Heart right ventricle (tissue), 16 donors: ENCODE measurements around the gene HNRNPA1. TPM values are rescaled to one million over a fixed set of nuclear protein-coding genes. Genes with fewer than 3 reads are reported as not detected.

Experiments used
- ATAC-seq, 8 donors: fragments of 200-7000 bp; cut with Tn5 transposase; one replicate each; pipeline ENCODE4 v1.9.1; 2020; ENCODE audit warnings: mild to moderate bottlenecking in 8 of 8, moderate library complexity in 8 of 8, moderate number of reproducible peaks in 1 of 8
- DNase-seq, 2 donors: peaks; one replicate each; pipeline ENCODE4 v3.0.0-alpha.2; 2020
- H3K27ac ChIP-seq, 10 donors: fragments of 200-600 bp; sonication (generic) in 2 of 10; one replicate each; pipeline versions ENCODE4 v1.5.0 to v1.8.0; 2020 to 2022; ENCODE audit warnings: mild to moderate bottlenecking in 3 of 10
- H3K27me3 ChIP-seq, 7 donors: fragments of 200-600 bp; one replicate each; pipeline ENCODE4 v1.8.0; 2021 to 2022; ENCODE audit warnings: mild to moderate bottlenecking in 2 of 7
- H3K36me3 ChIP-seq, 9 donors: fragments of 200-600 bp; sonication (generic) in 1 of 9; one replicate each; pipeline versions ENCODE4 v1.5.0 to v1.8.0; 2020 to 2022; ENCODE audit warnings: mild to moderate bottlenecking in 2 of 9
- H3K4me1 ChIP-seq, 9 donors: fragments of 200-600 bp; sonication (generic) in 1 of 9; one replicate each; pipeline versions ENCODE4 v1.5.0 to v1.8.0; 2020 to 2022; ENCODE audit warnings: mild to moderate bottlenecking in 4 of 9
- H3K4me3 ChIP-seq, 10 donors: fragments of 200-600 bp; sonication (generic) in 2 of 10; one replicate each; pipeline versions ENCODE4 v1.5.0 to v1.8.0; 2020 to 2022; ENCODE audit warnings: mild to moderate bottlenecking in 7 of 10, moderate library complexity in 2 of 10
- H3K9me3 ChIP-seq, 11 donors: fragments of 200-600 bp in 10 of 11; sonication (generic) in 2 of 11; one replicate each; pipeline versions ENCODE4 v1.5.0 to v1.8.0; 2013 to 2022; ENCODE audit warnings: mild to moderate bottlenecking in 2 of 11, control low read depth in 1 of 11, moderate library complexity in 1 of 11
- WGBS, 2 donors: extraction: QIAGEN DNeasy Blood & Tissue Kit; methylation state at CpG; one replicate each; pipeline ENCODE4 v1.1.7; 2013; ENCODE audit warnings: inconsistent platforms in 1 of 2; 5-methylcytosine and 5-hydroxymethylcytosine counted together
- intact Hi-C, 10 donors: fragments of 100-400 bp; cut with DNase I; formaldehyde crosslinking; loops; one replicate each; pipeline versions ENCODE4 v1.11.1 to v1.14.2; 2022
- polyA plus RNA-seq, 2 donors: library from polyadenylated mRNA; stranded (reverse); fragments of 200-250 nt; gene quantifications; one replicate each; pipeline ENCODE4 v1.2.3, GENCODE V29; 2013
- total RNA-seq, 10 donors: library from RNA; stranded (reverse); fragmentation: NEBNext Ultra II Directional in 3 of 10; extraction: Animal tissue kit (Norgen Biotek cat#: 25700) in 3 of 10; gene quantifications; one replicate each; pipeline versions ENCODE4 v1.2.1 to v1.2.4, GENCODE V29; 2021 to 2023
- TF ChIP-seq, protein P1 (sequence below), 9 donors: fragments of 200-600 bp; sonication (generic) in 2 of 9; IDR thresholded peaks; one replicate each; pipeline versions ENCODE4 v1.5.0 to v1.8.0; 2021 to 2022; ENCODE audit warnings: antibody characterized with exemption in 9 of 9, mild to moderate bottlenecking in 5 of 9, moderate library complexity in 1 of 9
- donor health status: Arrhythmogenic right ventricular cardiomyopathy.
- donor health status: ischemic (EF 13 %, LVEDD 7.1; RV severe dilation, severe dysfunction).
- donor health status: healthy with polysubstance abuse.
- donor health status: DM: no; HTN: yes; CAD: no.
- donor health status: DM: no; HTN: no; CAD: no.
- donor health status: ischemic (EF 25% LVEDD 6.9; RV normal size, moderate dysfunction).
- donor health status: ischemic (EF 25% LVEDD 5.7; RV mildly dilated, moderate dysfunction).
- donor health status: healthy.
- donor health status: DM: yes; HTN: yes; CAD: no.
- donor health status: Ischemic cardiomyopathy.
- donor health status: ischemic (EF 35%, LVEDD 5.7; RV mildly dilated, moderate dysfunction).
- donor health status: nonischemic (EF 11% LVEDD 7.7; RV severe dilation, severe dysfunction).
- donor health status: DM: yes; HTN: yes; CAD: no.
- donor health status: PGD.
- donor health status: ischemic (EF 29% LVEDD 5.4; RV normal size, mild dysfunction).
- donor health status: nonischemic (EF 23%, LVEDD 6.1; RV moderate dilation, normal function).

Gene HNRNPA1
- total and polyA plus RNA-seq, 12 donors: 353 to 641 (median 462) TPM

- DNase-seq: no peak
- H3K4me3 ChIP-seq: no peak overlapping the region
- no peak for ATAC-seq
- H3K27me3 ChIP-seq: no peaks in the 10 kb centered on the region
- intact Hi-C loops: no loop called here
- H3K4me1 ChIP-seq: peaks cover 0 to 41% (median 12%) of the 10 kb centered on the region in 9 donors
- H3K27ac ChIP-seq: peak overlapping the region in 7 of 10 donors; percentile 58 to 73 (median 70)
- TF ChIP-seq, protein P1, sequence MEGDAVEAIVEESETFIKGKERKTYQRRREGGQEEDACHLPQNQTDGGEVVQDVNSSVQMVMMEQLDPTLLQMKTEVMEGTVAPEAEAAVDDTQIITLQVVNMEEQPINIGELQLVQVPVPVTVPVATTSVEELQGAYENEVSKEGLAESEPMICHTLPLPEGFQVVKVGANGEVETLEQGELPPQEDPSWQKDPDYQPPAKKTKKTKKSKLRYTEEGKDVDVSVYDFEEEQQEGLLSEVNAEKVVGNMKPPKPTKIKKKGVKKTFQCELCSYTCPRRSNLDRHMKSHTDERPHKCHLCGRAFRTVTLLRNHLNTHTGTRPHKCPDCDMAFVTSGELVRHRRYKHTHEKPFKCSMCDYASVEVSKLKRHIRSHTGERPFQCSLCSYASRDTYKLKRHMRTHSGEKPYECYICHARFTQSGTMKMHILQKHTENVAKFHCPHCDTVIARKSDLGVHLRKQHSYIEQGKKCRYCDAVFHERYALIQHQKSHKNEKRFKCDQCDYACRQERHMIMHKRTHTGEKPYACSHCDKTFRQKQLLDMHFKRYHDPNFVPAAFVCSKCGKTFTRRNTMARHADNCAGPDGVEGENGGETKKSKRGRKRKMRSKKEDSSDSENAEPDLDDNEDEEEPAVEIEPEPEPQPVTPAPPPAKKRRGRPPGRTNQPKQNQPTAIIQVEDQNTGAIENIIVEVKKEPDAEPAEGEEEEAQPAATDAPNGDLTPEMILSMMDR (IDR thresholded peaks at IDR 0.05): no peak
- WGBS, 2 donors: 96% methylated on average over 5 of the region's 5 CpGs
- H3K36me3 ChIP-seq: peaks cover 0 to 91% (median 18%) of the 10 kb centered on the region in 9 donors
- no peaks in the 10 kb centered on the region for H3K9me3 ChIP-seq
These were observed 31.0 kb upstream of the HNRNPA1 start for GRCh38 chr12:54249489-54249888.

DNA sequence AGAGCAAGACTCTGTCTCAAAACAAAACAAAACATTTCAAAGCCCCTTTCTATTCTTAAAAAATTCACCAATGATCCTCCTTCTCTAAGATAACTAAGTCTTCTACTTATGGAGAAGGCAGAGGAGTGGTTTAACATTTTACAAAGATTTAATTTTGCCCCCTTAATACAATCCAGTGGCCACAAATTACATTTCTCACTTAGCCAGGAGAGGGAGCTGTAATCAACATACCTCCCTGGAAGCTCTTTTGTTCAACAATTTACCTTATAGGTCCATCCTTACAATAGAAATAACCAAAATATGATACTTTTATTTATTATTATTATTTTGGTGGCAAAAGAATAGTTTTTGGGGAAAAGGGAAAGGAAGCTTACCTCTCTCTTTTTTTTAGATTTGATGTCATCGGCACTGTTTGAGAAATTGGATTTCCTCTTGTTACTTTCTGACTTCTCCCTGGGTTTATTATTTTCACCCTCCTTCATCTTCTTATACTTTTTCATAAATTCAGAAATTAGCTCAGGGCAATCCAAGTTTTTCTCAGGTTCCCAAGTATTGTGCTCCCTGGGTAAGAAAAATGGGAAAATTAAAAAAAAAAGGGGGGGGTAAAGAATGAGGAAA, 28.8 kb upstream of the HNRNPA1 start:
- DNase-seq (no peak), ATAC-seq (peak in 2 of 8 donors; percentile 38 to 41)
- H3K36me3 ChIP-seq: peaks cover 0 to 92% (median 16%) of the 10 kb centered on the region in 9 donors
- peaks cover 0 to 25% (median 12%) of the 10 kb centered on the region in 9 donors for H3K4me1 ChIP-seq
- TF ChIP-seq, protein P1 (IDR thresholded peaks at IDR 0.05): peak in 8 of 9 donors; percentile 47 to 76 (median 71)
- no peak overlapping the region for H3K4me3 ChIP-seq
- H3K27me3 ChIP-seq: no peaks in the 10 kb centered on the region
- intact Hi-C loops: loop anchor here in 5 of 10 donors (5.0 to 10.0 kb wide), 2 partner anchors 36 to 113 kb away; partner anchors contain the start of gene GPR84 (in 5 of the 5)
- 90 to 95% methylated on average over 1 of the region's 1 CpG for WGBS, 2 donors
- no peak overlapping the region for H3K27ac ChIP-seq
- H3K9me3 ChIP-seq: no peaks in the 10 kb centered on the region

DNA sequence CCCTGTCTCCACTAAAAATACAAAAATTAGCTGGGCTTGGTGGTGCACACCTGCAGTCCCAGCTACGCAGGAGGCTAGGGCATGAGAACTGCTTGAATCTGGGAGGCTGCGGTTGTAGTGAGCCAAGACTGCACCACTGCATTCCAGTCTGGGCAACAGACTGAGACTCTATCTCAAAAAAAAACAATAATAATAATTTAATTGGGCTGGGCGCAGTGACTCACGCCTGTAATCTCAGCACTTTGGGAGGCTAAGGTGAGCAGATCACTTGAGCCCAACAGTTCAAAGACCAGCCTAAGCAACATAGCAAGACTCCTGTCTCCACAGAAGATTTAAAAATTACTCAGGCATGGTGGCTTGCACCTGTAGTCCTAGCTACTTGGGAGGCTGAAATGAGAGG, 27.3 kb upstream of the HNRNPA1 start:
- WGBS, 2 donors: 98% methylated on average over 4 of the region's 4 CpGs
- H3K4me1 ChIP-seq: peaks cover 0 to 37% (median 15%) of the 10 kb centered on the region in 9 donors

DNA sequence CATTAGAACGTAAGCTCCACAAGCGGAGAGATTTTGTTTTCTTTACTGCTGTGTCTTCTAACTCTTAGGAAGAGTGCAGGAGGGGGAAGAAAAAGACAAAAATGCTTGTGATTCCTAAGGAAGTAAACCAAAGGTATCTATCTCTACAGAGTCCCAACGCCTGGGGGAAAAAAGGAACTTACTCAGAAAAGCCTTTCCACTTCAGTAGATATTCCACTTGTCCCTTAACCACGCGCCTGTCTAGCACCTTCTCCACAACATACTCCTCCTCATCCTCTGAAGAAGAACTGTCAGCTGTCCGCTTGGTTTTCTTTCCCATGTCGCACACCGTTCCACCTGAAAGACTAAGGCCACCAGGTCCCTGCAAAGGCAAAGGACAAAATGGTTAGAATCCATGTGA, 23.2 kb upstream of the HNRNPA1 start:
- TF ChIP-seq, protein P1 (IDR thresholded peaks at IDR 0.05): no peak
- ATAC-seq: no peak
- WGBS, 2 donors: 87 to 90% methylated on average over 8 of the region's 8 CpGs
- Histone ChIP-seq H3K36me3 (peaks cover 0 to 55% (median 11%) of the 10 kb centered on the region in 9 donors), H3K27ac (peak overlapping the region in 8 of 10 donors; percentile 1 to 93 (median 82)), H3K4me1 (peaks cover 7 to 55% (median 40%) of the 10 kb centered on the region in 9 donors), H3K27me3 (no peaks in the 10 kb centered on the region), H3K9me3 (no peaks in the 10 kb centered on the region), H3K4me3 (no peak overlapping the region)
- intact Hi-C loops: loop anchor here in 5 of 10 donors (10.0 kb wide), 1 partner anchor 107 kb away; the partner anchor contains the start of gene GPR84 (in 5 of the 5)
- DNase-seq: no peak

More for the DNA sequence above, 27.3 kb upstream of the HNRNPA1 start:
- intact Hi-C loops: loop anchor here in 5 of 10 donors (5.0 to 10.0 kb wide), 2 partner anchors 34 to 112 kb away; partner anchors contain the start of gene GPR84 (in 5 of the 5)
- DNase-seq (no peak), ATAC-seq (no peak)
- TF ChIP-seq, protein P1 (IDR thresholded peaks at IDR 0.05): no peak
- H3K4me3 ChIP-seq: no peak overlapping the region
- no peaks in the 10 kb centered on the region for H3K27me3 ChIP-seq
- H3K36me3 ChIP-seq: peaks cover 0 to 91% (median 16%) of the 10 kb centered on the region in 9 donors
- H3K27ac ChIP-seq: no peak overlapping the region
- H3K9me3 ChIP-seq: no peaks in the 10 kb centered on the region
